Astrocyte of the cerebellum (primary cell): ENCODE data around the gene JMY.

Experiments used
- DNase-seq: peaks from one replicate; pipeline ENCODE4 v3.0.0-alpha.2; 2011; ENCODE audit warnings: low read depth
- H3K4me3 ChIP-seq: 2 replicates; pipeline ENCODE4 v1.5.1; 2011; ENCODE audit warnings: mild to moderate bottlenecking, low read depth, low read length, moderate library complexity
- CTCF ChIP-seq: IDR thresholded peaks from 2 replicates; pipeline ENCODE4 v1.5.1; 2012; ENCODE audit warnings: low read length, low read depth, moderate library complexity, mild to moderate bottlenecking; ENCODE audit errors: missing control alignments
- in situ Hi-C: cut with HindIII; loops from 2 replicates; pipeline ENCODE4 v1.10.0; 2017; ENCODE audit warnings: low sequenced_read_pairs

JMY gene

GRCh38 chr5:79302454-79302853 lies 66.5 kb downstream of the JMY start:
- in situ Hi-C loops, result no loop called here
- TF ChIP-seq CTCF, result no peak
- no peak for DNase-seq
- H3K4me3 ChIP-seq, result no peak overlapping the region

- no peak overlapping the region for H3K4me3 ChIP-seq
- TF ChIP-seq CTCF, result no peak
- in situ Hi-C loops, result no loop called here
- no peak for DNase-seq
Measured at GRCh38 chr5:79305706-79306105, 69.8 kb downstream of the JMY start.

- TF ChIP-seq CTCF, result no peak
- in situ Hi-C loops, result no loop called here
- H3K4me3 ChIP-seq, result no peak overlapping the region
- peak; percentile 13 for DNase-seq
Measured at GRCh38 chr5:79318935-79319614, 83.1 kb downstream of the JMY start.

- in situ Hi-C loops, result no loop called here
- no peak overlapping the region for H3K4me3 ChIP-seq
- no peak for TF ChIP-seq CTCF
- DNase-seq, result no peak
Measured at GRCh38 chr5:79329453-79329852, 93.5 kb downstream of the JMY start.

- no peak for TF ChIP-seq CTCF
Measured at GRCh38 chr5:79330071-79330470, 94.1 kb downstream of the JMY start.

GRCh38 chr5:79333852-79334557 lies 98.1 kb downstream of the JMY start:
- no peak for DNase-seq
- in situ Hi-C loops, result no loop called here
- no peak for TF ChIP-seq CTCF
- H3K4me3 ChIP-seq, result no peak overlapping the region

More at GRCh38 chr5:79330071-79330470, 94.1 kb downstream of the JMY start:
- in situ Hi-C loops, result no loop called here
- no peak overlapping the region for H3K4me3 ChIP-seq
- no peak for DNase-seq
